ENCODE results near the gene KDM4C.

DNA sequence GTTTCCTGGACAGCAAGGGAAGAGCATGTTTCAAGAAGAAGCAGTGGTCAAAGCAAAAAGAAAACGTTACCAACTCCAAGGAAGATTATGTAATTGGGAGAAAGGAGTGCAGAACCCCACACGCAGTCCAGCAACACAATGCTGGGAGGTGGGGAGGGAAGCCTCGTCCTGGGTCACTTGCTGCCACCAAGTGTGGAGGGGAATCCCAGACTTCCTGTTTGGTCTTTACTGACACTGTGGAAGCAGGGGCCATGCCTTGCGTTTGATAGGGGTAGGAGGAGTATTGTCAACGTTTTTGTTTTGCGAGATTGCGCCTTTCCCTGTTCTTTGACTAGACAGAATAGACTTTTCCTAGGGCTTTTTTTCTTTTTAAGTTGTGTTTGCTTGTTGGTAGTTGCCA, 421.0 kb downstream of the KDM4C start:
- TF ChIP-seq POLR2A (IDR thresholded peaks at IDR 0.05; ENCODE audit: low read depth, low read length) (no peak), POLR2AphosphoS5 (IDR thresholded peaks at IDR 0.05; ENCODE audit: low read depth, low read length) (no peak)
